Muscle layer of colon (tissue), 2 donors: ENCODE measurements around the gene CCDC127.

ENCODE experiments used
- H3K27ac ChIP-seq: one replicate; pipeline ENCODE4 v1.7.0; 2013; ENCODE audit warnings: low read depth, mild to moderate bottlenecking, low read length, moderate library complexity
- H3K27me3 ChIP-seq, 2 donors: one replicate each; pipeline ENCODE4 v1.7.0; 2013; ENCODE audit warnings: low read length in 2 of 2, mild to moderate bottlenecking in 2 of 2; ENCODE audit not compliant: insufficient read depth in 2 of 2, control insufficient read depth in 1 of 2
- H3K36me3 ChIP-seq: one replicate; pipeline ENCODE4 v1.7.0; 2013; ENCODE audit warnings: mild to moderate bottlenecking, low read length; ENCODE audit not compliant: insufficient read depth
- H3K4me1 ChIP-seq: one replicate; pipeline ENCODE4 v1.7.0; 2013; ENCODE audit warnings: mild to moderate bottlenecking, low read length; ENCODE audit not compliant: insufficient read depth
- H3K4me3 ChIP-seq, 2 donors: one replicate each; pipeline ENCODE4 v1.7.0; 2013; ENCODE audit warnings: low read length in 2 of 2, low read depth in 1 of 2, mild to moderate bottlenecking in 1 of 2, moderate library complexity in 1 of 2
- H3K9ac ChIP-seq: one replicate; pipeline ENCODE4 v1.7.0; 2013; ENCODE audit warnings: low read length
- H3K9me3 ChIP-seq: one replicate; pipeline ENCODE4 v1.7.0; 2013; ENCODE audit warnings: mild to moderate bottlenecking, low read length
- donor health status: abdominal sarcoma.
- donor health status: Adenocarcinoma of cecum.

Gene CCDC127

DNA sequence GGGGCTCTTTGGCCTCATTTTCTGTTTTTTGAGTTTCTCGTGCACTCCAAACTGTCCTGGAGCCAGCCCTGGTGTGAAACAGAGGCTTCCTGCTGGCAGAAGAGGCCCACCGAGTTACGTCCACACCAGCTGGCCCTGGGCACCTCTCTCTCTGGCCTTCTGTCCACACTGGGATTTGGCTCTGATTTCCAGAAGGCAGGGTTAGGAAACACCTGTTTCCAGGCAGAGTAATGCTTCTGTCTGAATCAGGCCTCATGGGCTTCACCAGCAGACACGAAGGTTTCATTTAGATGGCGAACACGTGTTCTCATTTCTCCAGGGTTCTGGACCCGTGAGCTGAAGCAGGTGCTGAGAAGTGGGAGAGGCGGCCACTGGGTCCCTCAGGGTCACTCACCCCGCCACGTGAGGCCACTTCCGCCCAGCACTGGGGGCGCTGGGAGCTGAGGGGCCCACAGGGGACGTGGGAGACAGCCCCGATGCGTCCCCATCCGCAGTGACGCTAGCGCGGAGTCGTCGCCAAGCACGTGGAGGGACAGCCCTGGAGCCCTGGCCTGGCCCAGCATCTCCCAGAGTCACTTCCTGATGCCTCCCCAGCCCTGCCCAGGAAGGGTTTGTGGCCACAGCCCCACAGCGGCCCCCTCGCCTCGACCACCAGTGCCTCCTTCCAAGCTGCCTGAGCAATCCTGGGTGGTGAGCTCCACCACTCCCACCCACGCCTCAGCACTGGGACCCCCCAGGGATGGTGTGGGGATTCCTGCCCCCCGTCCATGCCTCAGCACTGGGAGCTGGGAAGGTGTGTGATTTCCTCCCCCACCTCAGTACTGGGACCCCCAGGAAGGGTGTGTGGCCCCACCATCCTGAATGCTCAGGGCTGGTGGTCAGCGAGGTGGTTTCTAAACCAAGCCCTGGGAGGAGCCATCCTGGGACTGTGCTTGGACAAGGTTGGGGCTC is 31.6 kb downstream of the CCDC127 start:
- no peak overlapping the region for H3K4me3 ChIP-seq
- H3K36me3 ChIP-seq = no peaks in the 10 kb centered on the region
- H3K9ac ChIP-seq = no peak overlapping the region
- peaks cover 14% of the 10 kb centered on the region for H3K4me1 ChIP-seq
- no peak overlapping the region for H3K27ac ChIP-seq
- no peaks in the 10 kb centered on the region for H3K9me3 ChIP-seq
- peaks cover 0 to under 1% of the 10 kb centered on the region in 2 donors for H3K27me3 ChIP-seq

DNA sequence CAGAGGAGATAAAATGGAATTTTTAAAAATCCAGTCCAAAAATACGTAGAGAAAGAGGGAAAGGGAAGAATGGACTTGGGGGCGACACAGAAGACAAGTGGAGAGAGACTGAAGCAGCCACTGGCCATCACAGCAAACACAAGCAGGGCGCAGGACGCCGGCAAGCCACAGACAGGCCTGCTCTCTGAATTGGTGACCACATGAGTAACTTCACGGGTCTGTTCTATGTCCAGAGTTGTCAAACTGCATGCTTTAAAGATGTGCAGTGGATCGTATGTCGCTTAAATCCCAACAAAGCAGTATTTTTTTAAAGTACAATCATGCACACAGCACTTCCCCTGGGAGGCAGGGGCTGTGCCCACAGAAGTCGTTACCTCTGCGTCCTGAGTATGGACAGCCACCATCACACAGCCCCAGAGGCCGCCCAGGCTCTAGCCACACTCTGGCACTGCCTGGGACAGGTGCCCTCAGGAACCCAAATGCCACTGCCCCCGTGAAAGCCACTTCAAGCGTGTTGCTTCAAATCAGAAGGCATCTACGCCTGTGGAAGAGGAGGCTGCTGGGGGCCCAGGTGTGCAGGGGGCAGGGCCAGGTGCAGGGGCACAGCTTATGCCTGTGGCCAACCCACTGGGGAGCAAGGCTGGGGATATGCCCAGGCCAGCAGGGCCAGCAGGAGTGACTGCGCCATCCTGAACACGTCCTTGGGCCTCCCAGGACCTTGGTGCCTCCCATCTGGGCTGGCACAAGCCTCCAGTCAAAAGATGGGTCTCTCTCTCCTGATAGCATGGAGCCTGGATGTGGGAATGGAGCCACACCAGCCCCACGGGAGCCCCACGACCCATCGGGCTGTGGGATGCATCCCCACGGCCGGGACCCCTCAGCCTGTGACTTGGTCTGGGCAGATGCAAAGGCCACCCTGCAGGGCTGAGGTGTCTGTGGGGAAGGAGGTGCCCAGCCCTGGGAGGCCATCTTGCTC is 32.6 kb downstream of the CCDC127 start:
- H3K9ac ChIP-seq = no peak overlapping the region
- H3K27me3 ChIP-seq = peaks cover 0 to 4% of the 10 kb centered on the region in 2 donors
- no peak overlapping the region for H3K4me3 ChIP-seq
- H3K9me3 ChIP-seq = no peaks in the 10 kb centered on the region
- H3K27ac ChIP-seq = no peak overlapping the region
- H3K4me1 ChIP-seq = peaks cover 9% of the 10 kb centered on the region
- no peaks in the 10 kb centered on the region for H3K36me3 ChIP-seq

DNA sequence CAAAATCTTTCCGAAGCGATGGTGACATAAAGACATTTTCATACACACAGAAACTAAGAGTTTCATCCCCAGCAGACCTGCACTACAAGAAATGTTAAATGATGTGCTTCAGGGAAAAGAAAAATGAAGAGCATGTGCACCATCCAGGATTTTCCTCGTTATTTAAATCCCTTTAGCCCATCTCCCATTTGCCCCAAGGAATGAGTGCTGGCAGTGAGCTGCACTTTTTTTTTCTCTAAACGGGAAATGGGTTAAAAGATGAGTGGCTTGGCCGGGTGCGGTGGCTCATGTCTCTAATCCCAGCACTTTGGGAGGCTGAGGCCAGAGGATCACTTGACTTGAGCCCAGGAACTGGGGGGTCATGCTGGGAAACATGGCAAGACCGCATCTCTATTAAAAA is 33.5 kb downstream of the CCDC127 start:
- Histone ChIP-seq H3K27me3 (peaks cover 0 to 4% of the 10 kb centered on the region in 2 donors), H3K9me3 (no peaks in the 10 kb centered on the region), H3K4me1 (peaks cover 9% of the 10 kb centered on the region), H3K36me3 (no peaks in the 10 kb centered on the region), H3K27ac (no peak overlapping the region), H3K4me3 (no peak overlapping the region), H3K9ac (no peak overlapping the region)

DNA sequence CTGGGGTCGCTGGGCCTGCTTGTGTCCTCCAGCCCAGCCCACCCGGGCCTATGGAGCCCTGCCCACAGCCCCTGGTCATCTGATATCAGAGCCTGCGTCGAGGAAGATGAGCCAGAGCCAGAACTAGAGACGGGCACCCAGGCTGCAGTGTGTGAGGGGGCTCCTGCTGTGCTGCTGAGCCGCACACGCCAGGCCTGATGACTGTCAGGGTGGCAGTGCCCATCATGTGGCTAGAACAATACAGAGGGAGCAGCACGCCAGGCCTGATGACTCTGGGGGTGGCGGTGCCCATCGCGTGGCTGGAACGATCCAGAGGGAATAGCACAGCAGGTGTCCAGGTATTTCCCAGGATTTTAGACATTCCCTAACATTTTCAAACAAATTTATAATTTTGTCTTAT is 35.8 kb downstream of the CCDC127 start:
- peaks cover 0 to 4% of the 10 kb centered on the region in 2 donors for H3K27me3 ChIP-seq
- no peak overlapping the region for H3K27ac ChIP-seq
- H3K4me1 ChIP-seq = no peaks in the 10 kb centered on the region
- H3K36me3 ChIP-seq = no peaks in the 10 kb centered on the region
- no peaks in the 10 kb centered on the region for H3K9me3 ChIP-seq
- H3K9ac ChIP-seq = no peak overlapping the region
- H3K4me3 ChIP-seq = no peak overlapping the region

DNA sequence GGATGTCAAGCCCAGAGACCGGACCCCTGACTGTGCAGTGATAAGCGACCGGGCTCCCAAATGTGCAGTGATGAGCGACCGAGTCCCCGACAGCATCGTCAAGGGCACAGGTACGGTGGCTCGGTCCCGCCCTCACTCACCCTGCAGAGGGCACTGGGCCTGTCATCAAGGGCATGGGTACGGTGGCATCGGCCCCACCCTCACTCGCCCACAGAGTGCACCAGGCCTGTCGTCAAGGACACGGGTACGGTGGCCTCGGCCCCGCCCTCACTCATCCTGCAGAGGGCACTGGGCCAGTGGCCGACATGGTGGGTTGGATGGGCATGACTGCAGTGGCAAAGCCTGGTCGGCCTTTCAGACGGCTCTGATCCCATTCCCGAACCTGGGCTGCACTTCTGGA is 36.4 kb downstream of the CCDC127 start:
- H3K36me3 ChIP-seq = no peaks in the 10 kb centered on the region
- H3K27me3 ChIP-seq = peaks cover 0 to 4% of the 10 kb centered on the region in 2 donors
- no peak overlapping the region for H3K9ac ChIP-seq
- no peaks in the 10 kb centered on the region for H3K4me1 ChIP-seq
- no peak overlapping the region for H3K4me3 ChIP-seq
- no peaks in the 10 kb centered on the region for H3K9me3 ChIP-seq
- H3K27ac ChIP-seq = no peak overlapping the region

DNA sequence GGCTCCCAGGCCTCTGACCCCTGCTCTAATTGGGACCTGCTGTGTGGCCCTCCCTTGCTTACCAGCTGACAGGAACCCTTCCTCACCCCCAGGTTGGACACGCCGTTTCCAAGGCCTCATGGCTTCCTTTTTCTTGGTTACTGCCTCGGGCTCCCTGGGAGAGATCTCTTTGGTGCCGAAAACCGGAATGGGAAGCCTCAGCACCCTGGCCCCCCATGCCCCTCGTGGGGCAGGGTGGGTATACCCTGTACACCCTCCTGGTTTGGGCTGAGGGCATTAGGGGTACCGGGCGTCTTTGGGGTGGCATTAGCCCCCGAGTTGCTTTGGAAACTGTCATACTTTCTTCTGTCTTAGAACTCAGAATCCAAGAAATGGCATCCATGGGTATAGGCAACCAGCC is 36.8 kb downstream of the CCDC127 start:
- no peaks in the 10 kb centered on the region for H3K4me1 ChIP-seq
- H3K27me3 ChIP-seq = peaks cover 0 to 4% of the 10 kb centered on the region in 2 donors
- no peak overlapping the region for H3K27ac ChIP-seq
- no peaks in the 10 kb centered on the region for H3K9me3 ChIP-seq
- no peak overlapping the region for H3K9ac ChIP-seq
- no peaks in the 10 kb centered on the region for H3K36me3 ChIP-seq
- no peak overlapping the region for H3K4me3 ChIP-seq

DNA sequence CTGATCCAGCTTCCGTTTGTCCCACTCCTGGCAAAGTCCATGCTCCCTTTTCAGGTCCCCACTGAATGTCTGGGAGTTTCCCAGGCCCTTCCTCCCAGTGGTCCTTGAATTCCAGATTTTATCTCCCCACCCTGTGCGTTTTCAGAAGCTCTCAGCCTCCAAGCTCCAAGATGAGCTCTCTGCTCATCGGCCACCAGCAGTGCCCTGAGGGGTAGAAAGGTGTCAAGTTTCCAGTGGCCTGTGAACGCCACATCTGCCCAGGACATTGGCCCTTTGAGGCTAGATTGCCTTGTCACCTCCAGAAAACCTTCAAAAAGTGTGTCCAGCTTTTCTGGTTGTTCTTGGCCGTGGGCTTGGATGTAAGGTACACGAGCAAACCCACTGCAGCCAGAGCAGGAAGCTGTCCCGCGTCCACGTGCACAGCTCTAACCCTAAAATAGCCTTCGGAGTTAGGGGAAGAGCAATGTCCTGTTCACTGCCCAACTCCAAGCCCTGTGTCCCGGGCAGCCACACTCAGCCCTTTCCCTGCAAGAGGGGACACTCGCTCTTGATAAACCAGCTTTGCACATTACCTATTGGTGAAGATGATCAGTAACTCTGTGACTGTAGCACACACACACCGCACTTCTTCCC is 37.6 kb downstream of the CCDC127 start:
- Histone ChIP-seq H3K9ac (no peak overlapping the region), H3K27me3 (peaks cover 0 to 4% of the 10 kb centered on the region in 2 donors), H3K36me3 (no peaks in the 10 kb centered on the region), H3K27ac (no peak overlapping the region), H3K4me3 (no peak overlapping the region), H3K9me3 (no peaks in the 10 kb centered on the region), H3K4me1 (no peaks in the 10 kb centered on the region)

GRCh38 chr5:179401-179800 is 38.6 kb downstream of the CCDC127 start:
- Histone ChIP-seq H3K4me1 (no peaks in the 10 kb centered on the region), H3K9ac (no peak overlapping the region)

GRCh38 chr5:178110-178509 is 39.8 kb downstream of the CCDC127 start:
- Histone ChIP-seq H3K4me3 (no peak overlapping the region), H3K27me3 (peaks cover 0 to 4% of the 10 kb centered on the region in 2 donors), H3K4me1 (no peaks in the 10 kb centered on the region), H3K9ac (no peak overlapping the region), H3K9me3 (no peaks in the 10 kb centered on the region), H3K36me3 (no peaks in the 10 kb centered on the region), H3K27ac (no peak overlapping the region)

More at GRCh38 chr5:179401-179800, 38.6 kb downstream of the CCDC127 start:
- H3K36me3 ChIP-seq = no peaks in the 10 kb centered on the region
- no peaks in the 10 kb centered on the region for H3K9me3 ChIP-seq
- H3K27ac ChIP-seq = no peak overlapping the region
- H3K4me3 ChIP-seq = no peak overlapping the region
- peaks cover 0 to 4% of the 10 kb centered on the region in 2 donors for H3K27me3 ChIP-seq

- Histone ChIP-seq H3K27ac (no peak overlapping the region), H3K4me3 (no peak overlapping the region), H3K9me3 (no peaks in the 10 kb centered on the region), H3K4me1 (no peaks in the 10 kb centered on the region), H3K9ac (no peak overlapping the region), H3K27me3 (peaks cover 0 to 3% of the 10 kb centered on the region in 2 donors), H3K36me3 (no peaks in the 10 kb centered on the region)
Measured at GRCh38 chr5:176296-176823, 41.6 kb downstream of the CCDC127 start.
